Amniotic stem cell (primary cell): ENCODE measurements around the gene PTRH2.
"Not testable (repeated sequence)": the region's sequence is repeated elsewhere in the genome, so short reads cannot be mapped to it uniquely, and the experiment has no call there.

Experiments used
- DNase-seq: peaks from one replicate; lab custom pipeline; 2025; lab: John Stamatoyannopoulos, UW

The PTRH2 gene

DNA sequence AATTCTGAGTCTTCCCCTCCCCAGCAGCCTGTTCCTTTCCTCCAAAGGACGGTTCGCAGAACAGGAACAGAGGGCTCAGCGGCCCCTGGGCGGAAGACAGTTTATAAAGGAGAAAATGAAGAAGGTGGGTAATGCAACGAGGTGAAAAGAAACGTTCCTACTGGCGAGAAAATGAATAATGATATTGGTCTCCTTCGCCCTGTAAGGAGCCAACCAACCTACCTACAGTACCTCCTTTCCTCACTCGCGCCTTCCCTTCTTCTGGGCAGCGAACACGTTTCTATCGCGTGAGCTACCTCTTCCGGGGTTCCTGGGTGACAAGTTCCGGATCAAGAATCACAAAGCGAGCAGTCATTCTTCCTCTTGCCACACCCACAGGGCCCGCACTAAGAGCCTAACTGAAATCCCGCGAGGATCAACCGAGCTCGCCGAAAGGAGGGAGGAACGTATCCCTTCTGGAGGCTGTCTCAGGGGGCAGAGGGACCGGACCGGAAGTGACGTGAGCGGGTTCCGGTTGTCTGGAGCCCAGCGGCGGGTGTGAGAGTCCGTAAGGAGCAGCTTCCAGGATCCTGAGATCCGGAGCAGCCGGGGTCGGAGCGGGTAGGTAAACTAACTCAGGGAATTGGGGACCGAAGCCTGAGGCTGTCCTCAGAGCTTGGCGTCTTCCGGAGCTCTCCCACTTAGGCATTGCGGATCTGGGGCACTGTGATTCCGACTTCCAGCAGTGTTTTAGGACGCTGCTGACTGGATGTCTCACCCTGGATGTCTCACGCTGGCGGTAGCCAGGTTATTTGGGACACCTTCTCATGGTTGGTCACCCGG lies at the start of gene PTRH2, which contains the start of gene VMP1:
Gene PTRH2 (minus strand): TSS at position 282 of the 822 bp plus-strand sequence. CDS start 9,452 bp downstream, outside the sequence.
Gene VMP1 (plus strand): TSS at position 506 of the 822 bp plus-strand sequence. CDS start 23,793 bp downstream, outside the sequence.
- peak; percentile 99 for DNase-seq

DNA sequence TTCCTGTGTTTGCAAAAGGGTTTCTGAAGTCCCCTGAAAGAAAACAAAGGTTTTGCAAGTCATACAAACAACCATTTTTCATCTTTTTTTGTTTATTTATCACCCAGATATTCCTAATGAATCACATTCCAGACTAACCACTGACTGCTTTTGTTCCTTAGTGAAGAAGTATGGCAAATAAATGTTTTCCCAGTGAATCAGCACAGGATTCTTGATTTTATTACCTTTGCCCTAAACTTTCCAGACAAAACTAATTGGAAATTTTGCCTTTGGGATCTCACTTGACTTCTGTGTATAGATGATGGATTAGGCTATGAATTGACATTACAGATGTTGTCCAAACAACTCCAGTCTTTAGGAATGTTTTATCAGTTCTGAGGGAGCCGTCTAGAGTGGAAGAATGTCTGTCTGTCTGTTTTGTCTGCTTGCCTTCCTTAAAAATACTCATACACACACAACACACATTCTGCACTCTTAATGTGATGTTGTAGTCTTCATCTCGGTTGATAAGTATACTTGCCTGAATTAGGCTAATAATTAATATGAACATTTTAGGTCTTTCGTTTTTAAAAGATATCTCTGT lies 49.1 kb upstream of the PTRH2 start:
- no peak for DNase-seq

DNA sequence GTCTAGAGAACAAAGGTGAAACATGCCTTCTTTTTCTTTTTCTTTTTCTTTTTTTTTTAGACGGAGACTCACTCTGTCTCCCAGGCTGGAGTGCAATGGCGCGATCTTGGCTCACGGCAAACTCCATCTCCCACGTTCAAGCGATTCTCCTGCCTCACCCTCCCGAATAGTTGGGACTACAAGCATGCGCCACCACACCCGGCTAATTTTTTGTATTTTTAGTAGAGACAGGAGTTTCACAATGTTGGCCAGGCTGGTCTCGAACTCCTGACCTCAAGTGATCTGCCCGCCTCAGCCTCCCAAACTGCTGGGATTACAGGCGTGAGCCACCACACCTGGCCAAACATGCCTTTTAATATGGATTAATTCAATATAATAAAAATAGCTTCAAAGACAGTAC lies 47.8 kb upstream of the PTRH2 start:
- DNase-seq, result not testable (repeated sequence)

DNA sequence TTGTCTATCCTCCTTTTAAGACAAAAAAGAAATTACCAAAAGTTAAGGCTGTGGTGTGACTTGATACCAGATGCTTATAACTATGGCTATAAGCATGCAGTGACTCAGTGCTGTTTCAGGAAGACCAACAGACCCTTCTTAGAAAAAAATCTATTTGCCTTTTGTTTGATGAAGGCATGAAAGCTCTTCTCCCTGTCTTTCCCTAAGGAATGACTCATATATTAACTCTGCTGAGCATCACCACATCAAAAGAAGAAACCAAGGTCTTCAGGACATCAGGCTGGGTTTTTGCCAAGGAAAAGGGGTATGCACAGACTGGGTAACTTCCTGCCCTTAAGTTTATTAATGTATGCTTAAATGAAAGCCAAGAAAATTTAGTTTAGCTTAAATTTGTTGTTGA lies 47.3 kb upstream of the PTRH2 start:
- DNase-seq, result peak; percentile 74

DNA sequence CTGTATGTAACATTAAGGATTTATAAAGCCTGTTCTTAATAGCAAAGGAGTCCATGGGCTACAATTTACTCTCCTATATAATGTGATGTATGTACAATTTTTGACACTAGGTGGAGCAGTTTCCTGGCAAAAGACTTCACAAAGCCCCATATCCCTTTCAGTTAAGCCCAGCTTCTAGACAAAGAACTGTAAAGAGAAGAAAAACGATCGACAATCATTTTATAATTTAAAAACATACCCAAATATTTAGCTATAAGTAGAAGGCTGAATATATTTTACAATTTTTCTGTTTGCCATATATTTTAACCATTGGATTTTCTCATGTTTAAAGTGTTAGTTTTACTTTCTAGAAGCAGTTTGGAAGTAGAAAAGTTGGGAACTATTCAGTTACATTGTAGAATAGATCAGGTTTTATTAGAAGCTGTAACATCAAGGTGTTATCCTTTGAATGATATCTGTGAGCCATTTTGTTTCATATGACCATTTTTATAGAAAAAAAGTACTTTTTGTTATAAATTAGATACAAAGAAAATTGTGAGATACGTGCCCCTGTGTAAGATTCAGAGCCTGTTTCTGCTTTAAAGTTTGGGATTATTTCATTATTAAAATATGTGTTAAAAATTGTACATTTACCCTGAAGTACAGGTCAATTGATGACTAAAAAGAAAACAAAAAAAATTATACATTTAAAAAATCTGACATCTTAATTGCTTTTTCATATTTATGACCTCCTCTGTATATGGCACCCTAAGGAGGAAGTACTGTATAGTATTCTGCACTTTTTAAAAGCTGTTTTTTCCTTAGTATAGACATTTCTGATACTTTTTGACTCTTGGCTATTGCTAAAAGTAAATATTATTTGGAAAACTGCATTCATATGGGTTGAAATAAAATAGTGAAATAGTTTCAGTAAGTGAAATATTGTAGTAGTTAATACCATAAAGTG lies 46.6 kb upstream of the PTRH2 start:
- peak; percentile 58 for DNase-seq

DNA sequence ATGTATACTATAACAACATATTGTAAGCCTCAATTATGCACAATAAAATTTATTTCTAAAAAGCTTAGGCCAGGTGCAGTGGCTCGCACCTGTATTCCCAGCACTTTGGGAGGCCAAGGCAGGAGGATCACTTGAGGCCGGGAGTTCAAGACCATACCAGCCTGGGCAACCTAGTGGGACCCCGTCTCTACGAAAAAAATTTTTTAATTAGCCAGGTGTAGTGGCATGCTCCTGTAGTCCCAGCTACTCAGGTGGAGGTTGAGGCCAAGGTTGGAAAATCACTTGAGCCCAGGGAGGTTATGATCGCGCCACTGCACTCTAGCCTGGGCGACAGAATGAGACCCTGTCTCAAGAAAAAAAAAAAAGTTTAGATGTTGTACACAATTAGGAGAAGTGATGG lies 45.7 kb upstream of the PTRH2 start:
- DNase-seq, result no peak

DNA sequence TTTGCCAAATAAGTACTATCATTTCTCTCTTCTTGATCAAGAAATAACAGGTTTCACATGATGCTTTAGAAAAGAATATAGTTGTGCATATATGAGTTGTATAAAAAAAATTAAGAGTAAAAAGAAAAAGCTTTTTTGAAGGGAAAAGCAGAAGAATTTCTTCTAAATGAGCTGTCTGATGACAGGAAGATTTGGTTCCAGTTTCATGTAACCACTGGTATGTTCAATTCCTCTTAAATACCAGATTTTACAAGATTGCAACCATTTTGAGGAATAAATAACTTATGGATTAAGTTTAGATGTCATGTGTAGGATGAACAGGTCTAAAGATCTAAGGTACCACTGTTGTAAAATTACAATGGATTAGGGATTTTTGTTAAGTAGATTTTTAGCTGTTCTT lies 45.2 kb upstream of the PTRH2 start:
- no peak for DNase-seq

DNA sequence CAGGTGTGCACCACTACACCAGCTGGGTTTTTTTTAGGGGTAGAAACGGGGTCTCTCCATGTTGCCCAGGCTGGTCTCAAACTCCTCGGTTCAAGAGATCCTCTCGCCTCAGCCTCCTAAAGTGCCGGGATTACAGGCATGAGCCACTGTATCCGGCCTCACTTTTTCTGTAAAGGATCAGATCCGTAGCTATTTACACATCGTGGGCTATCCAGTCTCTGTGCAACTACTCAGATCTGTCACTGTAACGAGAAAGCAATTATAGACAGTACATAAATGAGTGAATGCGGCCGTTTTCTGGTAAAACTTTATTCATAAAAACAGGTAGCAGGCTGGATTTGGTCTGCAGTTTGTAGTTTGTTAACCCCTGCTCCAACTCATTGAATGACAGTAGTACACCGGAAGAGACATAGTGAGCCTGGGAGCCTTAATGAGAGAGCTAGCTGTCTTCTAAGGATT lies 44.8 kb upstream of the PTRH2 start:
- no peak for DNase-seq

DNA sequence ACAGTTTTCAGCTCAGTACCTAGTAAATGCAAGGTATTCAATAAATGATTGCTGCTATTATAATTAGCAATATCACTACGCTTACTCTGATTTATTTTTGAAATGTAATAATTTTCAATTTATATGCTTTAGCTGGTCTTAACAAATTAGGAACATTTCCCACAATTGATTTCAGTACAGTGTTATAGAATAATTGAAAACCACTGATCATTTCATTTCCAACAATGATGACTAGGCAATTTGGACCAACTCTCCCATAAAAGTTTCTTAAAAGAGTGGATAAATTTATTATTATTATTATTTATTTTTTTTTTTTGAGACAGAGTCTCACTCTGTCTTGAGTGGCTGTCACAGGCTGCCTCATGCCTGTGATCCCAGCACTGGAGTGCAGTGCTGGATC lies 41.4 kb upstream of the PTRH2 start:
- DNase-seq, result no peak

DNA sequence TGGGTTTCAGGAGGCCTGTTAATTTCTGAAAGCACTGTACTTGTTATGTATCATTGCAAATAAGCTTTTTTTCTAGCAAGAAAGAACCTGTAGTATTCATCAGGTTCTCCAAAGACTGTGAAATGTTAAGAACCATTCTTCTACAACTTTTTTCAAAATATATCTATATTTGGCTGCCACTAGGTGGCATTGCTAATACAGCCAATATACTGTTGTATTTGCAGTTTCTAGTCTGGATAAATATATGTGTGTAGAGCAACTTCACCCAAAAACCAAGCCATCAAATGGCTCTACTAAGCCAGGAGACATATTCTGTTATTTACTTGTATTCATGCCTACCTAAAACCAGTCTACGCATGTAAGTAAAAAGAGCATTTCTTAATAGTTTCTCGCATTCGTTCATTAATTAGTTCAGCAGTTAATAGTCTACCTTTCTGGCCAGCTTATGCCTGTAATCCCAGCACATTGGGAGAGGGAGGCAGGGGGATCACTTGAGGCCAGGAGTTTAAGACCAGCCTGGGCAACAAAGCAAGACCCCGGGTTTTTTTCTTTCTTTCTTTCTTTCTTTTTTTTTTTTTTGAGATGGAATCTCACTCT lies 39.7 kb upstream of the PTRH2 start:
- DNase-seq, result no peak

DNA sequence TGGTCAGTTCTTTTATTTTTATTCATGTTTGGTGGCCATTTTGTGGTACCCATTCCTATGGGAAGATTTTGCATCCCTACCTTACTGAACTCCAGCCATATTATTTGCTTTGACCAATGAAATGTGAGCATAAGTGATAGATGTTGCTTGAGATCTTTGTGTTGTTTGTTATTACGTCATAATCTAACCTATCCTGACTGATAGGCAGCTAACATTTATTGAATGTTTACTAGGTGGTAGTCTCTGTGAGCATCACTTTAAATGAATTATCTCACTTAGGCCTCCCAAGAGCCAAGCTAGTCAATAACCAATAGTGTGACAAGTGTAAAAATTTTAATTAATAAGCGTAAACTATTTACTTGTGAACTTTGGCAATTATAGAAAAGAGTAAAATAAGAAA lies 37.8 kb upstream of the PTRH2 start:
- no peak for DNase-seq

DNA sequence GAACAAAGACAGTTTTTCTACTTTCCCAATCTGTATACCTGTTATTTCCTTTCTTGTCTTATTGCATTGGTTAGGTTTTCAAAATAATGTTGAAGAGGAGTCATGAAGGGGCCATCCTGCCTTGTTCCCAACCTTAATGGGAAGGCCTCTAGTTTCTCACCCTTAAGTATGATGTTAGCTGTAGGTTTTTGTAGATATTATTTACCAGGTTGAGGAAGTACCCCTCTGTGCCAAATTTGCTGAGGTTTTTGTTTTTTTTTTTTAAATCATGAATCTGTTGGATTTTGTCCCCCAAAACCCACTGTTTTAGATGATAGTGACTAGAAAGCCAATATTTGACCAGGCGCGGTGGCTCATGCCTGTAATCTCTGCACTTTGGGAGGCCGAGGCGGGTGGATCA lies 36.6 kb upstream of the PTRH2 start:
- no peak for DNase-seq

DNA sequence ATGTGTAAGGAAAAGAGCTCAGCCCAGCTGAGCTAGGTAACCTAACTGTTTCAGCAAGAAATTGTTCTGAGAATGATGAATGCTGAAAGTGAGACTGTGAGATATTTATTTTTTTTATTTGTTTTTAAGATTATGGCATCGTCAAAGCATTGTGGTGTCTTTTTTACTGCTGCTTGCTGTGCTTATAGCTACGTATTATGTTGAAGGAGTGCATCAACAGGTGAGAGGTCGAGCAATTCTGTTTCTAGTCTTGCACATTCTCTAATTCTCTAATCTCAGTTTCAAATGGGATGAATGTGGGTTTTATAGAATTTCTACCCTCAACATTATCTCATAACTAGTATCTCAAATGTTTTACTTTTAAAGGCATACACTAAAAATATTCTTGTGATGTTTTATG lies 30.1 kb upstream of the PTRH2 start:
- no peak for DNase-seq

DNA sequence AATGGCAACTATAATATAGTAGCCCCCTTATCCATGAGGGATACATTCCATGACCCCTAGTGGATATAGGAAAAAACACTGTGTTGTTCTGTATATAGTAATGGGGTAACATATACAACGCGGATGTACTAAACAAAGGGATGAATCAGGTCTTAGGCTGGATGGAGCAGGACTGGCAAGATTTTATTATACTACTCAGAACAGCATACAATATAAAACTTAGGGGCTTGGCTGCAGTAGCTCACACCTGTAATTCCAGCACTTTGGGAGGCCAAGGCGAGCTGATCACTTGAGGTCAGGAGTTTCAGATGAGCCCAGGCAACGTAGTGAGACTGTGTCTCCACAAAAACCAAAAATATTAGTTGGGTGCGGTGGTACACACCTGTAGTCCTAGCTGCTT lies 27.0 kb upstream of the PTRH2 start:
- DNase-seq, result no peak

DNA sequence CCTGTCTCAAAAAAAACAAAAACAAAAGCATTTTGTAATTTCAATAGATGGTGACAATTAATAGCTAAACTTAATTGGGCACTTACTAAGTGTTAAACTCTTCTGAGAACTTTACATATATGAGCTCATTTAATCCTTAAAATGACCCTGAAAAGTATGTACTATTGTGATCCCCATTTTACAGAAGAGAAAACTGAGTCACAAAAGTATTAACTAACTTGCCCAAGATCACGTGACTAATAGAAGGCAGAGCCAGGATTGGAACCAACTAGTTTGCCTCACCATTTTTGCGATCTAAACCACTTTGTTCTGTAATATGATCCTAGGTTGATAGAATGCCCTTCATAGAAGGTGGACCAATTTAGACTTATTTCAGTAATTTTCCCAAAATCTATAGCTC lies 26.5 kb upstream of the PTRH2 start:
- no peak for DNase-seq

DNA sequence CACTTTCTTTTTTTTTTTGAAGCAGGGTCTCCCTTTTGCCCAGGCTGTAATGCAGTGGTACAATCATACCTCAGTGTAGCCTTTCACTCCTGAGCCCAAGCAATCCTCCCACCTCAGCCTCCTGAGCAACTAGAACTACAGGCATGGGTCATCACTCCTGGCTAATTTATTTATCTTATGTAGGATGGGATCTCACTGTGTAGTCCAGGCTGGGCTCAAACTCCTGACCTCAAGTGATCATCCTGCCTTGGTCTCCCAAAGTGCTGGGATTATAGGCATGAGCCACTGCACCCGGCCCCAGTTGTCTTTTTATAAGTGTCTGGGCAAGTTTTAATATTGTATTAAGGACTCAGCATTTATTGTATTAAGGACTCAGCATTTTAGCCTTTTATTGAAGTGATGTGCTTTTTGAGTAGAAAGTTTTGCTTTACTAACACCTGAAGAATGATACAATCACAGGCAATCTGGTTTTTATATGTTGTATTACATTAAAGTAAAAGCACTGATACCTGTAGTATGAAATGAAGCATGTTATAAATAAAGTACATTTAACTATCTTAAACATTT lies 23.1 kb upstream of the PTRH2 start:
- no peak for DNase-seq

DNA sequence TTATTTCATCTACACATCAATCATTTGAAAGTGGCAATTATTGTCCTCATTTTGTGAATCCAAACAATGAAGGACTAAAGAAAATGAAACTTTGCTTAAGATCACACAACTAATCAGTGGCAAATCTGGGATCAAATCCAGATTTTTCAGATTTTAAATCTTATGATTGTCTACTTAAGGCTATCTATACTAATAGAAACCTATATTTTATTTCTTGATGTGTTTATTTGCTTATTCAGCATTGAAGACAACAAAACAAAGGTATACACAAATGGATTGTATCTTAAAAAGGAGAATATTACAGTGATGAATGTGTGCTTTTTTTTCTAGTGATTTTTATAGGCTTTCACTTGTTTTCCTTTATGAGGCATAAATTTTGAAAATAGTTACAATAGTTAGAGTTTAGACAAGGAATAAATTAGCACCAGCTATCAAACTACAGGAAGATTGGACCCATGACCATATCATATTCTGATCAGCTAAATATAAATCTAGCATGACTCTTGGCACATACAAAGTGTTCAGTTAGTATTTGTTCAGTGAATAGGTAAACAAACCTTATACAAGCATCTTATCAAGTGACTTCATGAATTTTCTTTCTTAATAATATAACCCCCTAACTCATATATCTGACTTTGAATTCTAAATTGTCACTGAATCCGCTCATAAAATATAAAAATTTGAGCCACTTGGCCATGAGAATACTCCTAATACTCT lies 20.7 kb upstream of the PTRH2 start:
- DNase-seq, result no peak

DNA sequence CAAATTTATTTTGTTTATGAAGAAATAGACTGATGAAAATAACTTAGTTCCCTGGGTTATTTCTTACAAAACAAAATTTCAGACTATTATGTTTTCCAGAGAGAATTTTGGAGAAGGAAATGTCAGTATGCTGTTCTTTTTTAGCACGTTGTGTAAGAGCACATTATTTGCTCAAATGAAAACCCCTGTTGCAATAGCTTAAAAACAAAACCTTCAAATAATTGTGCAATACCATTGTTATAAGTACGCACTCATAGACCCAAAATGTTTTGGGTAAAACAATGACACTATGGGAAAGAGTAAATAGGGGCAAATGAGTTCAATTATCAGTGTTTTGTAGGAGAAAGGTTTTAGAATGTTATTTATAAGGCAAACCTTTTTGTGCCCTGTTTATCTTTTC lies 18.5 kb upstream of the PTRH2 start:
- no peak for DNase-seq

DNA sequence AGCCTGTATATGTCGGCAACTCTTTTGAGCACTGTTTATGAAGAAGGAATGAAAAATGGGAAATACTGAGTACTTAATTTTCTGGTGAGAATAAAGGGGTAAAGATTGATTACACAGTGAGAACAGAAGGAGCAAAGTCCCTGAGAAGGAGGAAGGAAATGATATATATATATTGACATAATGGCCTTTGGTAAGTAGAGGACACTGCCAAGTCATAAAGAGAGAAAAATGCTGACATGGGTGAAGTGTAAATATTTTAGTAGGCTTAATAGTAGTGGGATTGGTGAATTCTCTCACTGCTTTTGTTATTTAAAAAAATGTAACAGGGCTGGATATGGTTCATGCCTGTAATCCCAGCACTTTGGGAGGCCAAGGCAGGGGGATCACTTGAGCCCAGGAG lies 16.4 kb upstream of the PTRH2 start:
- no peak for DNase-seq

DNA sequence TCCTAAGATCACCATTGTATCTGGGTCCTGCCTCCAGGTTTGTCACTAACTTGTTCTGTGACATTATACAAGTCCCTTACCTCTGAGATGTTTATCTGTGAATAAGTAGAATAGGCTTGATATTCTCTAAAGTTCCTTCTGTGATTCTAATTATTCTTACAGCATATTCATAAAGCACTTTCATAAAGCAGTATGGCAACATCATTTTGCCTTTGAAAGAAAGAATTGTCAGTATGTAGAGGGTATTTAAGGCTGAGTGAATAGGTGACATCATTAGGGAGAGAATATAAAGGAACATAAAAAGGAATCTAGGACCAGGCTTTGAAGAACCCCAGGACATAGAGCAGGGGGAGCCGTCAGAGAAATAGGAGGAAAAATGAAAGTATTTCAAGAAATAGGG lies 15.8 kb upstream of the PTRH2 start:
- no peak for DNase-seq

DNA sequence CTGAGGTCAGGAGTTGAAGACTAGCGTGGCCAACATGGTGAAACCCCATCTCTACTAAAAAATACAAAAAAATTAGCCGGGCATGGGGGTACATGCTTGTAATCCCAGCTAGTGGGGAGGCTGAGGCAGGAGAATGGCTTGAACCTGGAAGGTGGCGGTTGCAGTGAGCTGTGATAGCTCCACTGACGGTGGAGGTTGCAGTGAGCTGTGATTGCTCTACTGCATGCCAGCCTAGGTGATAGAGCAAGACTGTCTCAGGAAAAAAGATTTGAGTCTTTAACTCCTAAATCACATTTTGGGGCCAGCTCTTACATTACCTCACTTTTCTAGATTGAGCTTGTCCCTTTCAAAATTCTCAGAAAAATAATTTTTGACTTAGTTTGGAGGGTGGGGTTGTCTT lies 15.4 kb upstream of the PTRH2 start:
- DNase-seq, result no peak
